ENCODE results near the gene HOXB3.

HOXB3 gene

DNA sequence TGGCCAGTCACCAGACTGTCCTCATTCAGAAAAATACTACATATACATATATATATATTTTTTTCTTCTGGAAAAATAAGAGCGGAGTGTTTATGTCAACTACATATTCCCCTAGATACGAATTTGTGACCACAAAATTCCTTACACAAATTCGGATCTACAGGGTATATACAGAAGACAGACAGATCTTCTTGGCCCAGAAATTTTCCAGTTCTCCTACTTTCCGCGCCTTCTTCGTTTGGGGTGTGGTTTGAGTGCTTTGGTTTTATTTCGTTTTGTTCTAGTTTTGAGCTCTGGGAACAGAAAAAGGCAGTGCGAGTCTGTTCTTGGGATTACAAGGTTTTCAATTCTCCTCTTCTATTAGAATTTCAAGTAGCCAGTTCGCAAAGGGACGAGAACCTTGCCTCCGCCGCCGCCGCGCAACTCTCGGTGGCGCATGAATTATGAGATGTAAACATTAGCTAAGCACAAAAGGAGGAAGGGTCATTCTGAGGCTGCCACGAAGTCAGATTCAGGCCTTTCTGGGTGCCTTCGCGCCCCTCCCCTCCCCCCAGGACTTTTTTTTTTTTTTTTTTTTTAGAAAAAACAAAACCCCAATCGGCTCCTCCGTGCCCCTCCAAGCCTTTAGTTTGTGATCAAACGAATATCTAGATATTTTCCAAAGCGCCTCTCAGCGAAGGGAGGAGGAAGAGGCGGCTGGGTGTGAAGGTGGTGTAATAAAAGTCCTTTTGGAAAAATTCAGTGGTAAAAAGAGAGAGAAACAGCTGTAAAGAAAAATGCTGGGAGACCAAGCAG lies 10.1 kb downstream of the HOXB3 start:
- Histone ChIP-seq H2AFZ (ENCODE audit: low read depth, low read length) (no peak overlapping the region), H3K9ac (ENCODE audit: low read depth, low read length) (no peak overlapping the region), H4K20me1 (ENCODE audit: insufficient read depth, low read length) (peaks cover 4% of the 10 kb centered on the region; the same call in 1 of the 2 replicates), H3K4me2 (ENCODE audit: insufficient read depth, low read length) (no peak overlapping the region), H3K4me1 (ENCODE audit: insufficient read depth, low read length) (no peaks in the 10 kb centered on the region), H3K9me3 (ENCODE audit: insufficient read depth, low read length, severe bottlenecking) (no peaks in the 10 kb centered on the region), H3K27me3 (ENCODE audit: insufficient read depth, low read length, poor library complexity) (peaks cover 5% of the 10 kb centered on the region), H3K79me2 (ENCODE audit: insufficient read depth, low read length) (no peaks in the 10 kb centered on the region), H3K4me3 (ENCODE audit: low read depth in 1 of 2, low read length in 2 of 2) (no peak overlapping the region), H3K27ac (ENCODE audit: low read length) (no peak overlapping the region), H3K36me3 (ENCODE audit: insufficient read depth, low read length) (no peaks in the 10 kb centered on the region)
- ATAC-seq (ENCODE audit: insufficient read depth, low read depth), result no peak
- TF ChIP-seq EZH2 (IDR thresholded peaks at IDR 0.05; ENCODE audit: borderline replicate concordance, low read depth, low read length, severe bottlenecking), result no peak
- TF ChIP-seq, protein P1, sequence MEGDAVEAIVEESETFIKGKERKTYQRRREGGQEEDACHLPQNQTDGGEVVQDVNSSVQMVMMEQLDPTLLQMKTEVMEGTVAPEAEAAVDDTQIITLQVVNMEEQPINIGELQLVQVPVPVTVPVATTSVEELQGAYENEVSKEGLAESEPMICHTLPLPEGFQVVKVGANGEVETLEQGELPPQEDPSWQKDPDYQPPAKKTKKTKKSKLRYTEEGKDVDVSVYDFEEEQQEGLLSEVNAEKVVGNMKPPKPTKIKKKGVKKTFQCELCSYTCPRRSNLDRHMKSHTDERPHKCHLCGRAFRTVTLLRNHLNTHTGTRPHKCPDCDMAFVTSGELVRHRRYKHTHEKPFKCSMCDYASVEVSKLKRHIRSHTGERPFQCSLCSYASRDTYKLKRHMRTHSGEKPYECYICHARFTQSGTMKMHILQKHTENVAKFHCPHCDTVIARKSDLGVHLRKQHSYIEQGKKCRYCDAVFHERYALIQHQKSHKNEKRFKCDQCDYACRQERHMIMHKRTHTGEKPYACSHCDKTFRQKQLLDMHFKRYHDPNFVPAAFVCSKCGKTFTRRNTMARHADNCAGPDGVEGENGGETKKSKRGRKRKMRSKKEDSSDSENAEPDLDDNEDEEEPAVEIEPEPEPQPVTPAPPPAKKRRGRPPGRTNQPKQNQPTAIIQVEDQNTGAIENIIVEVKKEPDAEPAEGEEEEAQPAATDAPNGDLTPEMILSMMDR (IDR thresholded peaks at IDR 0.05; ENCODE audit: borderline replicate concordance, extremely low read depth, low read length, poor library complexity, severe bottlenecking), result no peak
- no peak for DNase-seq

DNA sequence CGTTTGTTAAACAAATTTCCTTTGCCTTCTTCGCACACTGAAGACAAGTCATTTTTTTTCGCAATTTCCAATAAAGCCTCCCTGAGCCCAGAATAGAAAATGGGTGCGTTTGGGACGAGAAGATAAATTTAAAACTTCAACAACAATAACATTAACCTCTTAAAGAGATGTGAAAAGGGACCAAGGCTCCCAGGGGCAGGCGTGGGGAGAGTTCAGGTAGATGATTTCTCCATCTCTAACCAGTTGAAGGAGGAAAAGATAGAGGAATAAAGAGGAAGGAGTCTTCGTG lies 10.6 kb downstream of the HOXB3 start:
- Histone ChIP-seq H4K20me1 (ENCODE audit: insufficient read depth, low read length) (peaks cover 4% of the 10 kb centered on the region; the same call in 1 of the 2 replicates), H3K4me1 (ENCODE audit: insufficient read depth, low read length) (no peaks in the 10 kb centered on the region)

DNA sequence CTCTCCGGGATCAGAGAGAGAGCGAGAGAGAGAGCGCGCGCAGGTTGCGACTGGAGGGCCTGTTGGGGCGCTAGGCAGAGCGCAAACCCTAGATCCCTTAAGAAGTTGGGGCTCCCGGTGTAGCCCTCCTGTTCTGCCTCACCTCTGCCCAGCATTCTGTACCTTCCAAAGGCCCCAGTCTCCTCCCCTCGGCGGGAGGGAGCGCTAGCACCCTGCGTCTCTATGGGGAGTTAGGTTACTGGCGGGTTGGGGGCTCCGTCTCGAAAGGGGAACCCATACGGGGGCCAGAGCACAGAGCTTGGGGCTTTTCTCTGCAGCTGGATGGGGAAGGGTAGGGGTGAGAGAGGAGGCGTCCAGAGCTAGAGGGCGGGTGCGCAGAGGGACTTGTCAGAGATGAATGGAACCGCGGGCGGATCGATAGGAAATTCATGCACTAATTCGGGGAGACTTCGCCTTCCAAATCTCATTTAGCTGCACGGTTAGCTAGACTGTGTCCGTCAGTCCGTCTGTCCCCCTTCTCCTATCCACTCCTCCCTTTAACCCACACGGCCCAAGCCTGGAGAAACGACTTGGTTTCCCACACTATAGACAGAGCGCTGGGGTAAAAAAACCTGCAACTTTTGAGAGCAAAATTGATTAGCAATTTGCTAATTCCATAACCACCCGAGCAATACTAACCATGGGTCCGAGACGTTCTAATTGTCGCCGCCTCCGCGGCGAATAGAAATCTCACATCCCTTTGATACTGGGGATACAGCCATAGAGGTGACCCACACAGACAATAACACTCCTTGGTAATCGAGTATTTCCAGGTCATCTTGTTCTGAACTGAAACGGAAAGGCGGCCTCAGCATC lies 11.2 kb downstream of the HOXB3 start:
- Histone ChIP-seq H3K27me3 (ENCODE audit: insufficient read depth, low read length, poor library complexity) (peaks cover 10% of the 10 kb centered on the region), H3K27ac (ENCODE audit: low read length) (no peak overlapping the region), H3K4me2 (ENCODE audit: insufficient read depth, low read length) (no peak overlapping the region), H4K20me1 (ENCODE audit: insufficient read depth, low read length) (peaks cover 4% of the 10 kb centered on the region; the same call in 1 of the 2 replicates), H3K36me3 (ENCODE audit: insufficient read depth, low read length) (no peaks in the 10 kb centered on the region), H3K79me2 (ENCODE audit: insufficient read depth, low read length) (no peaks in the 10 kb centered on the region), H3K9ac (ENCODE audit: low read depth, low read length) (no peak overlapping the region), H3K4me3 (ENCODE audit: low read depth in 1 of 2, low read length in 2 of 2) (no peak overlapping the region), H3K4me1 (ENCODE audit: insufficient read depth, low read length) (no peaks in the 10 kb centered on the region), H2AFZ (ENCODE audit: low read depth, low read length) (no peak overlapping the region), H3K9me3 (ENCODE audit: insufficient read depth, low read length, severe bottlenecking) (no peaks in the 10 kb centered on the region)
- no peak for ATAC-seq (ENCODE audit: insufficient read depth, low read depth)
- TF ChIP-seq EZH2 (IDR thresholded peaks at IDR 0.05; ENCODE audit: borderline replicate concordance, low read depth, low read length, severe bottlenecking), result no peak
- no peak for DNase-seq

More for the DNA sequence above, 10.6 kb downstream of the HOXB3 start:
- Histone ChIP-seq H3K9ac (ENCODE audit: low read depth, low read length) (no peak overlapping the region), H3K27ac (ENCODE audit: low read length) (no peak overlapping the region), H3K9me3 (ENCODE audit: insufficient read depth, low read length, severe bottlenecking) (no peaks in the 10 kb centered on the region), H2AFZ (ENCODE audit: low read depth, low read length) (no peak overlapping the region), H3K4me2 (ENCODE audit: insufficient read depth, low read length) (no peak overlapping the region), H3K4me3 (ENCODE audit: low read depth in 1 of 2, low read length in 2 of 2) (no peak overlapping the region), H3K36me3 (ENCODE audit: insufficient read depth, low read length) (no peaks in the 10 kb centered on the region), H3K27me3 (ENCODE audit: insufficient read depth, low read length, poor library complexity) (peaks cover 8% of the 10 kb centered on the region), H3K79me2 (ENCODE audit: insufficient read depth, low read length) (no peaks in the 10 kb centered on the region)
- DNase-seq, result no peak
- TF ChIP-seq, protein P1 (IDR thresholded peaks at IDR 0.05; ENCODE audit: borderline replicate concordance, extremely low read depth, low read length, poor library complexity, severe bottlenecking), result no peak
- TF ChIP-seq EZH2 (IDR thresholded peaks at IDR 0.05; ENCODE audit: borderline replicate concordance, low read depth, low read length, severe bottlenecking), result no peak
- ATAC-seq (ENCODE audit: insufficient read depth, low read depth), result no peak

Measured in DND-41 (cell line).